ENCODE data around the gene MYH9. TPM values are rescaled to one million over a fixed set of nuclear protein-coding genes. Genes with fewer than 3 reads are reported as not detected.
A peak's percentile ranks its signal among the peaks of the same experiment; 100 is the strongest.

Gene MYH9
- total RNA-seq, 1 experiment from 2014 or later, result 151 TPM

- peak in 1 of 2 experiments; percentile 23 for DNase-seq
- peaks cover 17% of the 10 kb centered on the region for H3K4me1 ChIP-seq
- H3K4me3 ChIP-seq, result no peak overlapping the region
- H3K9me3 ChIP-seq (replicated peaks), result no peaks in the 10 kb centered on the region
- H3K36me3 ChIP-seq, result peaks cover 16% of the 10 kb centered on the region
- H3K27me3 ChIP-seq, result no peaks in the 10 kb centered on the region
- no peak overlapping the region for H3K27ac ChIP-seq
These were observed 4.6 kb downstream of the MYH9 start for GRCh38 chr22:36383110-36383581.

- H3K4me3 ChIP-seq, result no peak overlapping the region
- H3K27ac ChIP-seq, result no peak overlapping the region
- no peaks in the 10 kb centered on the region for H3K27me3 ChIP-seq
- no peaks in the 10 kb centered on the region for H3K9me3 ChIP-seq (replicated peaks)
- DNase-seq, result no peak
- H3K36me3 ChIP-seq, result peaks cover 16% of the 10 kb centered on the region
- H3K4me1 ChIP-seq, result peaks cover 17% of the 10 kb centered on the region
These were observed 6.1 kb downstream of the MYH9 start for GRCh38 chr22:36381513-36382128.

DNA sequence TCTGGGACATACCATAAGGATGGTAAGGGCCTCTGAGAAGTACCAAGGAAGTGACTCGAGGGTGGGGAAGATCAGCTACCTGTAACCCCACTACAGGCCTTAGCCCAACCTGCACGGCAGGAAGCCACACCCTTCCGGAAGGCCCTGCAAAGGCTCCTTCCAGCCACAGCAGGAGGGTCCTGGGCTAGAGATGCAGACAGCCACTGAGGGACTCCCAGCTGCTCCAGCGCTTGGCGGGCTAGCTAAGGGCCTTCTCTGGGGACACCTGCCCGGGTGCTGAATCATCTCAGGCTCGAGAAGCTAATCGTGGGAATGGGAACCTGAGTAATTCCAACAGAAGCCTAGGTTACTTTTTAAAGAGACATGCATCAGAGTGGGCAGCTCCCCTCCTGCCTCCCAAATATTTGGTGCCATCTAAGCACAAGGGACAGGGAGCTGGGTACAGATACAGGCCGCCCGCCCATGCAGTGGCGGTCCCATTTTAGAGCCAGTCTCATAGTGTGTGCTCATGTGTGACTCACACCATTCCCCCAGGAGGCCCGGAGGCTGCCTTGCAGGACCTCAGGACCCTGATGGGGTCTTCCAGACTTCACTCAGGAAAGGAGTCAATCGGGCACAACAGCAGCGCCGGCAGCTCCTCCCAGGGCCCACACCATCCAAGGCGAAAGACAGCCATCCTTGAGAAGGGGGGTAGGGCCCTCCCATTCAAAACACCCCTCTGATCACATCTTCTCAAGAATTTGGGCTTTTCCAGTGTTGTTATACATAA is 8.0 kb downstream of the MYH9 start:
- H3K9me3 ChIP-seq (replicated peaks), result no peaks in the 10 kb centered on the region
- H3K4me3 ChIP-seq, result no peak overlapping the region
- no peaks in the 10 kb centered on the region for H3K27me3 ChIP-seq
- H3K4me1 ChIP-seq, result peaks cover 4% of the 10 kb centered on the region
- no peak for DNase-seq
- H3K36me3 ChIP-seq, result peaks cover 16% of the 10 kb centered on the region
- no peak overlapping the region for H3K27ac ChIP-seq

DNA sequence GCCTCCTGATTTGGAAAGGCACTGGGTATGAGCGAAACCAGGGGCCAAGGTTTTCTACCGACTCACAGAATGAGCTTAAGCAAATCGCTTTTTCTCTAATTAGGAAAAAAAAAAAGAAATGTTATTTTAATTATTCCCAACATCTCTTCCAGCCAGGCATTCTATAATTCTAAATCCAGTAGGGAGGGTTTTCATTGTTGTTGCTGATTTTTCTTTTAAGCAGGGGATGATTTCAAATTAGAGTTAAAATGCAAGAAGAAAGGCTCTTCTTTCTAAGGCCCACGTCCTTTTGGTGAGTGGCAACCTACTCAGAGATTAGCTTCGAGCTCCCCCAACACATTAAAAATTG is 8.9 kb downstream of the MYH9 start:
- no peak for DNase-seq
- Histone ChIP-seq H3K36me3 (peaks cover 16% of the 10 kb centered on the region), H3K27me3 (no peaks in the 10 kb centered on the region), H3K27ac (no peak overlapping the region), H3K9me3 (replicated peaks) (no peaks in the 10 kb centered on the region), H3K4me1 (peaks cover 4% of the 10 kb centered on the region), H3K4me3 (no peak overlapping the region)

- Histone ChIP-seq H3K4me3 (no peak overlapping the region), H3K4me1 (peaks cover under 1% of the 10 kb centered on the region), H3K27ac (no peak overlapping the region), H3K36me3 (peaks cover 16% of the 10 kb centered on the region), H3K27me3 (no peaks in the 10 kb centered on the region), H3K9me3 (replicated peaks) (no peaks in the 10 kb centered on the region)
- no peak for DNase-seq
These were observed 9.5 kb downstream of the MYH9 start for GRCh38 chr22:36378080-36378868.

GRCh38 chr22:36377022-36377631 is 10.6 kb downstream of the MYH9 start:
- Histone ChIP-seq H3K36me3 (peaks cover 7% of the 10 kb centered on the region), H3K4me1 (peaks cover under 1% of the 10 kb centered on the region), H3K27me3 (no peaks in the 10 kb centered on the region), H3K4me3 (no peak overlapping the region), H3K27ac (no peak overlapping the region), H3K9me3 (replicated peaks) (no peaks in the 10 kb centered on the region)
- no peak for DNase-seq

GRCh38 chr22:36376265-36376664 is 11.5 kb downstream of the MYH9 start:
- H3K36me3 ChIP-seq, result peaks cover 3% of the 10 kb centered on the region
- no peaks in the 10 kb centered on the region for H3K9me3 ChIP-seq (replicated peaks)
- no peak for DNase-seq
- H3K4me3 ChIP-seq, result no peak overlapping the region
- H3K4me1 ChIP-seq, result peaks cover 9% of the 10 kb centered on the region
- no peaks in the 10 kb centered on the region for H3K27me3 ChIP-seq
- H3K27ac ChIP-seq, result no peak overlapping the region

GRCh38 chr22:36375071-36375980 is 12.4 kb downstream of the MYH9 start:
- Histone ChIP-seq H3K4me3 (no peak overlapping the region), H3K27me3 (no peaks in the 10 kb centered on the region), H3K27ac (no peak overlapping the region), H3K9me3 (replicated peaks) (no peaks in the 10 kb centered on the region), H3K4me1 (peaks cover 19% of the 10 kb centered on the region), H3K36me3 (no peaks in the 10 kb centered on the region; the same call in 1 of the 2 replicates)
- no peak for DNase-seq

- H3K4me3 ChIP-seq, result no peak overlapping the region
- H3K4me1 ChIP-seq, result peaks cover 26% of the 10 kb centered on the region
- no peak for DNase-seq
- no peaks in the 10 kb centered on the region; the same call in 1 of the 2 replicates for H3K36me3 ChIP-seq
- H3K9me3 ChIP-seq (replicated peaks), result no peaks in the 10 kb centered on the region
- H3K27me3 ChIP-seq, result no peaks in the 10 kb centered on the region
- no peak overlapping the region for H3K27ac ChIP-seq
These were observed 13.2 kb downstream of the MYH9 start for GRCh38 chr22:36374603-36375024.

DNA sequence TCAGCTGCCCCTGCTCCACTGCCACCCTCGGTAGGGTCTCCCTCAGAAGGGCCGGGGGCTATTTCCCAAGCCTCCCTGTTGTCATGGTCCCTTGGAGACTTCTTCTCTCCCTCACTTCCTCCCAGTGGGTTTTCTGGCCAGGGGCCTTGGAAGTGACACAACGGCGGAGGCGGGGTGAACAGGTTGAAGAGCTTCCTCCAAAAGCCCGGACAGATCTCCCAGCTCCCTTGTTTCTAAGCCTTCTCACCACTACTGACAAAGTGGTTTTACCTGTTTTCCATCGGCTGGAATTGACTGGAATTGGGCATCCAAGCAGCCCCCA is 14.5 kb downstream of the MYH9 start:
- H3K27ac ChIP-seq, result no peak overlapping the region
- H3K27me3 ChIP-seq, result no peaks in the 10 kb centered on the region
- H3K4me3 ChIP-seq, result no peak overlapping the region
- peaks cover 37% of the 10 kb centered on the region for H3K4me1 ChIP-seq
- no peaks in the 10 kb centered on the region; the same call in 1 of the 2 replicates for H3K36me3 ChIP-seq
- no peaks in the 10 kb centered on the region for H3K9me3 ChIP-seq (replicated peaks)
- DNase-seq, result no peak

DNA sequence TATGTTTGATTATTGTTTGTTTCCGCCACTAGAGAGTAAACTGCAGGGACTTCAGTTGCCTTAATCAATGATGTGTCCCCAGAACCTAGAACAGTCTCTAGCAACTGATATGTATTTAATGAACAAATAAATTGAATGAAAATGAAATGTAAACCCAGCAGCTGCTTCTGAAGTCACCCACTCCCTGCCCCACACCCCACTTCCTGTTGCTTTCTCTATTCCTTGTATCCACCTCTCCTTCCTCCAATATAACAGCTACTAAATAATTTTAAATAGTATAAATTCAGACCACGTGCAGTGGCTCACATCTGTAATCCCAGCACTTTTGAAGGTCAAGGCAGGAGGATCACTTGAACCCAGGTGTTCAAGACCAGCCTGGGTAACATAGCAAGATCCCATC is 15.8 kb downstream of the MYH9 start:
- Histone ChIP-seq H3K27me3 (no peaks in the 10 kb centered on the region), H3K27ac (no peak overlapping the region), H3K4me1 (peaks cover 50% of the 10 kb centered on the region), H3K4me3 (no peak overlapping the region), H3K9me3 (replicated peaks) (no peaks in the 10 kb centered on the region), H3K36me3 (peaks cover 3% of the 10 kb centered on the region; the same call in 1 of the 2 replicates)
- DNase-seq, result no peak

DNA sequence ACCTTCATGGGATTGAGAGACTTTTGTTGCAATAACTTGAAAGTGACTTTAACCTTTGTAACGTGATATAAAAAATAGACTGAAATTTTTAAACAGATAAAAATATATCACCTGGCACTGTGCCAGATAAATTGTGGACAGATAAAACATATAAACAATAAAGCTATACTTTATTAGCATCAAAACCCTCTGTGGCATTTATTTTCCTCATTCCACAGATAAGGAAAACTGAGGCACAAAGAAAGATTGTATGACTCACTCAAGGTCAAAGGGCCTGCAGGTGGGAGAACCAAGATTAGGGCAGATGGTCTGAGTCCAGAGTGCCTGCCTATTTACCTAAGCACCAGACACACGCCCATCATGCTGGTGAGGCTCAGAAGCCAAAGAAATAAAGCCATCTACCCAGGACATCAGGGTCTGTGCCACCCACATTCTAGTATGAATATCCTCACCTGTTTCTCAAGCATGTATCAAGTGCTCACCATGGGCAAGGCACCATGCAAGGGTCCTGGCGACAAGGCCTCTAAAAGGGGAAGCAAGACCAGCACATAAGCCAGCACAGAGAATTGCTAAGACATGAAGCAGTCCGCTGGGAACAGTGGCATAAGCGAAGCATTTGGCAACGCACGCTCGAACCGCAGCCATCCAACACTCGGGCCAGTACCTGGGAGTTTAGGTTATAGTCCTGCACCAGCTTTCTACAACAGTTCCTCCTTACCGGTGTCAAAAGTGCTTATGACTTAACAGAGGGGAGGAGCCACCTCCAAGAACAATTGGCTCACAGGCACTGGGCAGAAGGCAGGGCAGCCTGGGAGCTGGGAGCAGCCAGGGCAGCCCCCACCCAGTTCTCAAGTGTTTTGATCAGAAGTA is 17.6 kb downstream of the MYH9 start:
- 0 out of 2 replicates have a peak, but pooled peaks cover 4% of the 10 kb centered on the region for H3K36me3 ChIP-seq
- H3K4me3 ChIP-seq, result no peak overlapping the region
- no peaks in the 10 kb centered on the region for H3K27me3 ChIP-seq
- peaks cover 66% of the 10 kb centered on the region for H3K4me1 ChIP-seq
- no peaks in the 10 kb centered on the region for H3K9me3 ChIP-seq (replicated peaks)
- peak overlapping the region; percentile 71 for H3K27ac ChIP-seq
- DNase-seq, result no peak
